ENCODE results near the gene UBE3A.

GRCh38 chr15:25435474-25436243, 3.2 kb downstream of the UBE3A start:
- TF ChIP-seq CTBP1 (IDR thresholded peaks at IDR 0.05; ENCODE audit: borderline replicate concordance) = no peak
- no peak for TF ChIP-seq BHLHE40 (IDR thresholded peaks at IDR 0.05; ENCODE audit: borderline replicate concordance)
- TF ChIP-seq HDGF (IDR thresholded peaks at IDR 0.05; ENCODE audit: borderline replicate concordance) = no peak
- TF ChIP-seq SUZ12 (IDR thresholded peaks at IDR 0.05) = no peak
- TF ChIP-seq FOXA1 (IDR thresholded peaks at IDR 0.05) = no peak
- TF ChIP-seq FOXM1 (IDR thresholded peaks at IDR 0.05; ENCODE audit: borderline replicate concordance) = no peak
- no peak for TF ChIP-seq SP1 (IDR thresholded peaks at IDR 0.05)
- no peak for TF ChIP-seq L3MBTL2 (conservative IDR thresholded peaks at IDR 0.05)
- TF ChIP-seq TARDBP (IDR thresholded peaks at IDR 0.05) = no peak

Data from HEK293T (cell line).